Fibroblast of the aortic adventitia (primary cell): ENCODE results near the gene BIRC2. TPM values are rescaled to one million over a fixed set of nuclear protein-coding genes. Genes with fewer than 3 reads are reported as not detected.

Experiments
- DNase-seq: peaks from one replicate; pipeline ENCODE4 v3.0.0-alpha.2; 2010; ENCODE audit warnings: low read depth
- H3K4me3 ChIP-seq: 2 replicates; pipeline ENCODE4 v1.5.1; 2011; ENCODE audit warnings: low read depth, mild to moderate bottlenecking, control low read depth, low read length, moderate library complexity
- CTCF ChIP-seq: IDR thresholded peaks from 2 replicates; pipeline ENCODE4 v1.5.1; 2011; ENCODE audit warnings: mild to moderate bottlenecking, low read length, control low read depth, inconsistent platforms; ENCODE audit not compliant: insufficient read depth
- total RNA-seq: library from RNA; depleted of rRNA; stranded (reverse); fragments of >200 nt; gene quantifications from 2 replicates; pipeline ENCODE4 v1.2.3, GENCODE V29; 2012; ENCODE audit warnings: low replicate concordance

BIRC2 gene
- total RNA-seq, 1 donor = 68.7 TPM

DNA sequence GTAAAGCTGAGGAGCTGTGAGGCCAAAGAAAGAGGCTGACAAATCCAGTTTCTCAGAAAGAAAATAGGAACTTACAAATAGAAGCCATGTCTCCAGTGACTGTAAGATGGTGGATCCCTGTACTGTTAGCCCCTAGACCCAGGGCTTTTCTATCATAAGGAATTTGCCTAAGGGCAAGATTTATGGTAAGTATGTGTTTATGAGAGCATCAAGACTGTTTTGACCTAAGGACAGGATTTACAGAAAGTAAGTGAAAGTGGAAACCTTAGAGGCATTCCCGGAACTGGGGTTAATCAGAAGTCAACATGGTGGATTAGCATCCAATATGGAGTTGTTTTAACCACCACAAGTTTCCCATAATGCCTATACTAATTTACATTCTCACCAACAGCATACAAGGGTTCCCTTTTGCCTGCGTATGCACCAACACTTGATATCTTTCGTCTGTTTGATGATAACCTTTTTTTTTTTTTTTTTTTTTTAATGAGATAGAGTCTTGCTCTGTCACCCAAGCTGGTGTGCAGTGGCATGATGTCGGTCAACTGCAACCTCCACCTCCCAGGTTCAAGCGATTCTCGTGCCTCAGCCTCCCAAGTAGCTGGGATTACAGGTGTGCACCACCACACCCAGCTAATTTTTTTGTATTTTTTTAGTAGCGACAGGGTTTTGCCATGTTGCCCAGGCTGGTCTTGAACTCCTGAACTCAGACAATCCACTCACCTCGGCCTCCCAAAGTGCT is 40.2 kb downstream of the BIRC2 start:
- H3K4me3 ChIP-seq = no peak overlapping the region
- no peak for DNase-seq
- TF ChIP-seq CTCF = no peak

GRCh38 chr11:102389253-102389652 is 42.2 kb downstream of the BIRC2 start:
- H3K4me3 ChIP-seq = no peak overlapping the region
- no peak for TF ChIP-seq CTCF
- no peak for DNase-seq

GRCh38 chr11:102390667-102391465 is 43.9 kb downstream of the BIRC2 start:
- TF ChIP-seq CTCF = peak; percentile 91
- DNase-seq = peak; percentile 72
- H3K4me3 ChIP-seq = no peak overlapping the region

DNA sequence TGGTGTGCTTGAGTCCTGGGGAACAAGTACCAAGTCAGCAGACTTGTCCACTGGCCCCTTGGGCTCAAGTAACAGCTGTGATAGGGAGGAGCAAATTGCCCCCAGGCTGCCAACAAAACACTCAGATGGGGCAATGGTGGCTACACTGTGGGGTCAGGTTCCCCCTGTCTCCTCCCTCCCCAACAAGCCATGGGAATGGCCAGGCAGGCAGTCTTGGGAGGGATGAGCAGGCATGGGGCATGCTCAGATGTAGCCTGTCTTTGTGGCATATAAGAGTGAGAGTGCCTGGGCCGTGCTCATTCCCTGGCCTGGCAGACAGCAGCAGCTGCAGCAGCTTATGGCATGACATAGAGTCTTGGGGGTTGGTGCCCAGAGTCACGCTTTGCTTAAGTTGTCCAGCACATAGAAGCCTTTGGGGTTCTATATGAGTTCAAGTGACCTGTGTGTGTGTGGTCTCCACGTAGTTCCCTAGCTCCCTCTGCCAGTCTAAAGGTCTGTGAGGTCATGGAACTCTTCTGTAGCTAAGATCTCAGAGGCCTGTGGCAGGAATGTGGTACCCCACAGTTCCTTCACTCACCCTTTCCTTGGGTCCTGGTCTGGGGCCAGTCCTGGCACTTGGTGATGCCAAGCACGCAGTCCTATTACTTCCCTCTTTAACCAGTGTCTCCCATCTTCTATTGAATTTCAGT is 44.7 kb downstream of the BIRC2 start:
- H3K4me3 ChIP-seq = no peak overlapping the region
- no peak for DNase-seq
- TF ChIP-seq CTCF = no peak

DNA sequence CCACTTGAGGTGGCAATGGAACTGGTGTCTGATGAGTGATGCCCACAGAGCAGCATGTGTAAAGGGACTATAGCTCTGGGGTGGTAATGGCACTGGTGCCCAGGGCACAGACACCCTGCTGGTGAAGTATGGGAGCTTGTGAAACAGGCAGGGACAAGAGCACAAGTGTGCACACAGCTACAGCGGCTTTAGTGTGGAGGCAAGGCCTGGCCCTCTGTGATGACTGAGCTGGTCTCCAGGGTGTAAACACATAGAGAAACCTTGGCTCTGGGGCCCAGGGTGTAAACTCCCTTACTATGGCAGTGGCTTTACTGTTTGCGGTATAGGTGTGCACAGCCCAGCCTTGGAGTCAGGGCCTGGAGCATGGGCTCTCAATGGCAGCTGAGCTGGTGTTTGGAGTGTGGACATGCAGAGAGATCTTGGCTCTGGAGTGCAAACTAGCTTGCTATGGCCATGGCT is 46.3 kb downstream of the BIRC2 start:
- no peak overlapping the region for H3K4me3 ChIP-seq
- no peak for TF ChIP-seq CTCF
- DNase-seq = no peak

GRCh38 chr11:102395720-102396393 is 48.8 kb downstream of the BIRC2 start:
- TF ChIP-seq CTCF = no peak
- no peak overlapping the region for H3K4me3 ChIP-seq
- DNase-seq = no peak
